MCF 10A (cell line): ENCODE results near the gene SLC38A3. TPM values are rescaled to one million over a fixed set of nuclear protein-coding genes. Genes with fewer than 3 reads are reported as not detected.

ENCODE experiments used
- BruUV-seq: library from RNA; stranded (reverse); fragments of 400-500 nt; replicated peaks from 2 replicates; lab custom pipeline; 2021; lab: Mats Ljungman, UMichigan
- CTCF ChIA-PET: fragments of 300-600 bp; sonication (Branson Sonifier 250); formaldehyde crosslinking; extraction: SDS; loops from one replicate; lab custom pipeline; 2021; ENCODE audit warnings: antibody characterized with exemption, inconsistent platforms; lab: Yijun Ruan, JAX
- POLR2A ChIA-PET: fragments of 300-600, 350-650 bp; sonication (Branson Sonifier 250); formaldehyde crosslinking; extraction: SDS; loops from one replicate; lab custom pipeline; 2020; ENCODE audit warnings: antibody characterized with exemption, inconsistent platforms; lab: Yijun Ruan, JAX
- DNase-seq: peaks from one replicate; pipeline ENCODE4 v3.0.0-alpha.2; 2018; ENCODE audit not compliant: unreplicated experiment
- H3K27ac Mint-ChIP-seq: one replicate; pipeline ENCODE4 v1.8.0; 2022; ENCODE audit warnings: mild to moderate bottlenecking, low read depth, mixed read lengths; ENCODE audit not compliant: unreplicated experiment
- H3K27me3 Mint-ChIP-seq: one replicate; pipeline ENCODE4 v1.8.0; 2022; ENCODE audit warnings: mixed read lengths; ENCODE audit not compliant: insufficient read depth, unreplicated experiment
- H3K36me3 Mint-ChIP-seq: one replicate; pipeline ENCODE4 v1.8.0; 2022; ENCODE audit warnings: mild to moderate bottlenecking, moderate library complexity, mixed read lengths; ENCODE audit not compliant: insufficient read depth, unreplicated experiment
- H3K4me1 Mint-ChIP-seq: one replicate; pipeline ENCODE4 v1.8.0; 2022; ENCODE audit warnings: mixed read lengths; ENCODE audit not compliant: insufficient read depth, unreplicated experiment
- H3K4me3 Mint-ChIP-seq: one replicate; pipeline ENCODE4 v1.8.0; 2022; ENCODE audit warnings: mild to moderate bottlenecking, moderate library complexity, mixed read lengths; ENCODE audit not compliant: unreplicated experiment
- H3K9me3 Mint-ChIP-seq: one replicate; pipeline ENCODE4 v1.8.0; 2022; ENCODE audit warnings: mixed read lengths; ENCODE audit not compliant: unreplicated experiment
- CTCF ChIP-seq: fragments of 200-600 bp; IDR thresholded peaks from one replicate; pipeline ENCODE4 v1.8.0; 2022; ENCODE audit warnings: antibody characterized with exemption, mild to moderate bottlenecking; ENCODE audit not compliant: unreplicated experiment
- intact Hi-C: fragments of 100-400 bp; cut with micrococcal nuclease; formaldehyde crosslinking; loops from 2 replicates; pipeline ENCODE4 v1.14.1; 2022
- total RNA-seq: library from RNA; stranded (reverse); gene quantifications from 2 replicates; pipeline ENCODE4 v1.2.3, GENCODE V29; 2022

The SLC38A3 gene
- total RNA-seq, 1 experiment from 2014 or later, result not detected

GRCh38 chr3:50184242-50184978, 20.7 kb upstream of the SLC38A3 start:
- H3K4me3 Mint-ChIP-seq, result no peak overlapping the region
- ChIA-PET CTCF (interaction anchor here (1.0 to 16.0 kb wide), 8 partner anchors 7 to 222 kb away, joined by 3 to 245 read pairs (median 5); partner anchors contain the start of gene GNAT1), POLR2A (interaction anchor here (0.6 to 1.2 kb wide), 2 partner anchors 8 to 19 kb away, joined by 3 read pairs; no protein-coding TSS in a partner anchor)
- no peak for DNase-seq
- no peaks in the 10 kb centered on the region for H3K9me3 Mint-ChIP-seq
- H3K27me3 Mint-ChIP-seq, result no peaks in the 10 kb centered on the region
- intact Hi-C loops, result no loop called here
- no peaks in the 10 kb centered on the region for H3K4me1 Mint-ChIP-seq
- no TSS peak for BruUV-seq
- TF ChIP-seq CTCF, result no peak
- H3K36me3 Mint-ChIP-seq, result peaks cover 78% of the 10 kb centered on the region
- H3K27ac Mint-ChIP-seq, result no peak overlapping the region

GRCh38 chr3:50185230-50185629, 19.8 kb upstream of the SLC38A3 start:
- Mint-ChIP-seq H3K27ac (no peak overlapping the region), H3K9me3 (no peaks in the 10 kb centered on the region), H3K36me3 (peaks cover 76% of the 10 kb centered on the region), H3K4me1 (no peaks in the 10 kb centered on the region), H3K27me3 (no peaks in the 10 kb centered on the region), H3K4me3 (no peak overlapping the region)
- CTCF ChIA-PET, result interaction anchor here (0.6 to 16.0 kb wide), 7 partner anchors 9 to 75 kb away, joined by 3 to 245 read pairs (median 5); no protein-coding TSS in a partner anchor
- intact Hi-C loops, result no loop called here
- no TSS peak for BruUV-seq
- POLR2A ChIA-PET, result interaction anchor here (1.2 kb wide), 1 partner anchor 9 kb away, joined by 3 read pairs; no protein-coding TSS in a partner anchor
- DNase-seq, result no peak
- no peak for TF ChIP-seq CTCF

GRCh38 chr3:50186096-50186495, 19.0 kb upstream of the SLC38A3 start:
- BruUV-seq, result no TSS peak
- H3K4me3 Mint-ChIP-seq, result no peak overlapping the region
- intact Hi-C loops, result no loop called here
- H3K27me3 Mint-ChIP-seq, result no peaks in the 10 kb centered on the region
- POLR2A ChIA-PET, result no interaction called here
- H3K36me3 Mint-ChIP-seq, result peaks cover 68% of the 10 kb centered on the region
- no peak overlapping the region for H3K27ac Mint-ChIP-seq
- no peaks in the 10 kb centered on the region for H3K9me3 Mint-ChIP-seq
- CTCF ChIA-PET, result interaction anchor here (0.5 to 16.0 kb wide), 2 partner anchors 22 to 64 kb away, joined by 3 to 245 read pairs; no protein-coding TSS in a partner anchor
- no peak for TF ChIP-seq CTCF
- no peak for DNase-seq
- no peaks in the 10 kb centered on the region for H3K4me1 Mint-ChIP-seq

- Mint-ChIP-seq H3K27me3 (no peaks in the 10 kb centered on the region), H3K4me1 (no peaks in the 10 kb centered on the region), H3K27ac (no peak overlapping the region), H3K4me3 (no peak overlapping the region), H3K36me3 (peaks cover 52% of the 10 kb centered on the region), H3K9me3 (no peaks in the 10 kb centered on the region)
- intact Hi-C loops, result no loop called here
- TF ChIP-seq CTCF, result no peak
- BruUV-seq, result no TSS peak
- DNase-seq, result no peak
- ChIA-PET CTCF (interaction anchor here (1.0 to 16.0 kb wide), 3 partner anchors 12 to 66 kb away, joined by 3 to 245 read pairs (median 209); no protein-coding TSS in a partner anchor), POLR2A (interaction anchor here (0.6 to 5.0 kb wide), 3 partner anchors 10 to 1786 kb away, joined by 4 to 48 read pairs (median 4); no protein-coding TSS in a partner anchor)
These were observed 17.3 kb upstream of the SLC38A3 start for GRCh38 chr3:50187750-50188149.
